ENCODE results near the gene MARK1. TPM values are rescaled to one million over a fixed set of nuclear protein-coding genes. Genes with fewer than 3 reads are reported as not detected.

MARK1 gene
- total and polyA plus RNA-seq, 2 of the 13 experiments (the other 11 are each of a cell fraction or from before 2014, with no cell fraction given), result not detected

GRCh38 chr1:220690140-220691052, 162.5 kb downstream of the MARK1 start, which contains the start of gene C1orf115 (continued):
- peak; percentile 63 to 87 for TF ChIP-seq POLR2A (IDR thresholded peaks at IDR 0.05; ENCODE audit: insufficient read depth in 1 of 2, low read depth in 2 of 2, low read length in 2 of 2)
- TF ChIP-seq ZNF644 (CRISPR knock-in tag; IDR thresholded peaks at IDR 0.05; ENCODE audit: low read depth), result 0 out of 2 replicates have a peak, but pooled peaks have one; percentile 33
- peak; percentile 84 for TF ChIP-seq ZFY (CRISPR knock-in tag; IDR thresholded peaks at IDR 0.05)
- TF ChIP-seq SRY (CRISPR knock-in tag; IDR thresholded peaks at IDR 0.05), result peak; percentile 88; the same call in 1 of the 2 replicates
- TF ChIP-seq ZNF232 (CRISPR knock-in tag; IDR thresholded peaks at IDR 0.05; ENCODE audit: borderline replicate concordance), result 0 out of 2 replicates have a peak, but pooled peaks have one; percentile 22
- TF ChIP-seq ZMYM2 (CRISPR knock-in tag; IDR thresholded peaks at IDR 0.05), result no peak
- TF ChIP-seq GLI4 (CRISPR knock-in tag; IDR thresholded peaks at IDR 0.05; ENCODE audit: borderline replicate concordance), result peak; percentile 68; the same call in 1 of the 2 replicates
- peak; percentile 34; the same call in 1 of the 2 replicates for TF ChIP-seq ZNF557 (CRISPR knock-in tag; IDR thresholded peaks at IDR 0.05)
- no peak for TF ChIP-seq ZBTB46 (CRISPR knock-in tag; IDR thresholded peaks at IDR 0.05; ENCODE audit: borderline replicate concordance)
- no peak for TF ChIP-seq TCF7 (IDR thresholded peaks at IDR 0.05; ENCODE audit: low read depth)
- peak; percentile 30; the same call in 1 of the 2 replicates for TF ChIP-seq GMEB1 (CRISPR knock-in tag; IDR thresholded peaks at IDR 0.05; ENCODE audit: borderline replicate concordance)
- TF ChIP-seq ZBTB43 (CRISPR knock-in tag; conservative IDR thresholded peaks at IDR 0.05), result 0 out of 2 replicates have a peak, but pooled peaks have one; percentile 35
- TF ChIP-seq MXD1 (CRISPR knock-in tag; IDR thresholded peaks at IDR 0.05), result 0 out of 2 replicates have a peak, but pooled peaks have one; percentile 62
- no peak for TF ChIP-seq ZNF720 (CRISPR knock-in tag; IDR thresholded peaks at IDR 0.05)
- peak; percentile 89 for TF ChIP-seq ZNF142 (CRISPR knock-in tag; IDR thresholded peaks at IDR 0.05)
- TF ChIP-seq ZNF121 (CRISPR knock-in tag; IDR thresholded peaks at IDR 0.05), result no peak
- TF ChIP-seq THAP11 (CRISPR knock-in tag; IDR thresholded peaks at IDR 0.05), result peak; percentile 45
- peak; percentile 76 for TF ChIP-seq MED8 (CRISPR knock-in tag; IDR thresholded peaks at IDR 0.05; ENCODE audit: insufficient replicate concordance)
